T-helper 9 cell (primary cell): ENCODE measurements around the gene TMCO4.

Experiments used
- DNase-seq: peaks from one replicate; pipeline ENCODE4 v3.0.0-alpha.2; 2020

The TMCO4 gene

DNA sequence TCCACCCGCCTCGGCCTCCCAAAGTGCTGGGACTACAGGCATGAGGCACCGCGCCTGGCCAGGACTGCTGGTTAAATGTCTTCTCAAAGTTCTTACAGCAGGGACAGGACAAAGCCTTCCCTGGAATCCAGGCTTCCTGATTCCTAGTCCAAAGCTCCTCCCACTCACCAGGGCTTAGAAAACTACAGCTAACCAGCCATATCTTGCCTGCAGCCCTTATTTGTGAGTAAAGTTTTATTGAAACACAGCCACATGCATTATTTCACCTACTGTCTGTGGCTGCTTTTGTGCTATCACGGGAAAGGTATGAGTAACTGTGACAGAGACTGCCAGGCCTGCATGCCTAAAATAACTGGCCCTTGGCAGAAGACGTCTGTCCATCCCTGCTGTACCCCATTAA, 24.4 kb downstream of the TMCO4 start:
- no peak for DNase-seq

DNA sequence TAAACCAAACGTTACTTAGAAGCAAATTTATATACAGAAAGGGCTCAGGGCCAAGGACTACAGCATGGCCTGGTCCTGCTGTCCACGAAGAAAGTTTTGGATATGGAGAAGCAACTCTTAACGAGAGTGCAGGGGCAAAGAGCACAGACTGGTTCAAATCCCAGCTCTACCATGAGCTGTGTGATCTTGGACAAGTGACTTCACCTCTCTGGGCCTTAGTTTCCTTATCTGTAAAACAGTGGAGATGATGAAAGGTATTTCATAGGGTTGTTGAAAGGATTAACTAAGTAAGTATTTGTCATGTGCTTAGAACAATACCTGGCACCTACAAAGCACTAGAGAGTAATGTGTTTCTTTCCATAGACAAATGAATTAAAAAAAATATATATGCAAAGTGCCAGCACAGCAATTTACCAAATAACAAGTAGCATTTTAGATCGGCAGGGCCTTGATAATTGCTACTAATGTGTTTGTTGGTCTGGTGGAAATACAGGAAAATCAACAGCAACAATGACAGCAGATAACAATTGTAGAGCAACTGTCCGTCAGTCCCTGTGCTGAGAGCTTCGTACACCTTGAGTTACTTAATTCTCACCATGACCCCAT, 25.4 kb downstream of the TMCO4 start:
- DNase-seq, result no peak

DNA sequence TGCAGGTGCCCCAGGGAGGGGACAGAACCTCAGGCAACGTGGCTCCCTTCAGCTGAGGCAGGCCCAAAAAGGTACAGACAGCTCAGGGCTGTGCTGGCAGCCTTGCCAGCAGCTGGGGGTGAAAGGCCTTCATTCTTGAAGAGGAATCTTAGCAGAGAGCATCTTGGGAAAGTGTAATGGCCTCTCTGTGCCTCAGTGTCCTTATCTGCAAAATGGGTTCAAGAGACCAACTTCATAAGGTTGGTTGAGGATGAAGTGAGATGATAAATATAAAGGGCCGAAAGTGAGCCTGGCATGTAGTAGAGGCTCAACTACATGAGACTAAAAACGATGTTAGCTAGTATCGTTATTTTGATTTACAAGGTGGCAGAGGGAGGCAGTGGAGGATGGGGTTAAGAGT, 26.2 kb downstream of the TMCO4 start:
- no peak for DNase-seq

DNA sequence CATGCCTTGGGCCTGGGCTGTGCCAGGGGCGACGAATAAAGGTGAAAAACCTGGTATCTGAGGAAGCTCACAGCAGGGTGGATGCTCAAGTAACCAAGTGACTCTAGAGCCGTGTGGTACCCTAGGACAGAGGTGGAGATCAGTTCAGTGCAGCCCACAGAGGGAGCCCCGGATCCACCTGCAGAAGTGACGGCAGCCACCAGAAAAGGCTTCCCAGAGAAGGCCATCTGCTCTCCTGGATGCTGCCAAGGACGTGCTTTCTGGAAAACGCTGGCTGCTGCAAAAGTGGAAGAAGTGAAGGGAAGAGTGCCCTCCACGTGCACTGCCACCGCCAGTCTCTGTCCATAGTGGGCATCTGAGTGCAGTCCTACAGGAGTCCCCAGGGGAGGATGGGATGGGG, 27.7 kb downstream of the TMCO4 start:
- DNase-seq, result no peak

DNA sequence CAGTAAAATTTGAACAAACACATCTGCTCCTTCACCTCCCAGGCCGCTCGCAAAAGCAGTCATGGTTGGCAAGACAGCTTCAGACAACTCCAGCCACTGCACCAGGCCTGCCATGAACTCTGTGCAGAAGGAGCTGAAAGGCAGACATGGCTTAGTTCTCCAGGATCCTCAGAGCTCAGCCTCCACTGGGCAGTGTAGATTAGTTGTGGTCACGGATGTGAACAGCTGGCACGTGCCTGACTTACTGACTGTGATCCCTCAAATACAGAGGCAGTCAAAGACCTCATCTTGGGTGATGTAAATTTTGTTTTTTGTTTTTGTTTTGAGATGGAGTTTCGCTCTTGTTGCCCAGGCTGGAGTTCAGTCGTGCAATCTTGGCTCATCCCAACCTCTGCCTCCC, 28.4 kb downstream of the TMCO4 start:
- no peak for DNase-seq

GRCh38 chr1:19770436-19771190, 29.1 kb downstream of the TMCO4 start:
- DNase-seq, result no peak

DNA sequence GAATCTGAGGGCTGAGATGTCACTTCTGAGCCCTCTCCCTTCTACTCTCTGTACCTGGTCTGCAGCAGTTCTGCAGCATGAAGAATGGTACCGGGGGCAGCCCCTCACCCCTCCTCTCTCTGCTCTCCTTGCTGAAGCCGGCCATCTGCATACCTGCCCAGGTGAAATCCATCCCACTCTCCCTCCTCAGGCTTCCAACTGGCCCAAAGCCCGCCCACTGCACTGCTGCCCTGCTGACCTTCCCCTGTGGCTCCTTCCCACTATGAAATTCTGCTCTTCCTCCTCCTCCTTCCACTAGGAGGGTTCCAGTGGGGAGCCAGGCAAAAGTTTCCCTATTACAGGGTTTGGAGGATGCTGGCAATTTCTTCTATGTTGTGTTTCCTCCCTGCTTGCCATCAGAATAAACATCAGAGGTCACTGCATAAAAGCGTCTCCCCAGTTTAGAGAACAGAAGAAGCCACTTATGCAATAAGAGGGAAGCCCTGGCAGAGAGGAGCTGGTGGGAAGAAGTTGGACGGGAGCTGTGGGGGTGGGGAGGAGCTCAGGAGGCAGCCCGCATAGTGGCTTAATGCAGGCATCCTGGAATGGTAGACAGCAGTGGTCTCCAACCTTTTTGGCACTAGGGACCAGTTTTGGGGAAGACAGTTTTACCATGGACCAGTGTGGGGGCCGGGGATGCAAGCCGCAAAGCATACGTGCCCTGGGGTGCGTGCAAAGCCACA, 30.3 kb downstream of the TMCO4 start:
- no peak for DNase-seq

DNA sequence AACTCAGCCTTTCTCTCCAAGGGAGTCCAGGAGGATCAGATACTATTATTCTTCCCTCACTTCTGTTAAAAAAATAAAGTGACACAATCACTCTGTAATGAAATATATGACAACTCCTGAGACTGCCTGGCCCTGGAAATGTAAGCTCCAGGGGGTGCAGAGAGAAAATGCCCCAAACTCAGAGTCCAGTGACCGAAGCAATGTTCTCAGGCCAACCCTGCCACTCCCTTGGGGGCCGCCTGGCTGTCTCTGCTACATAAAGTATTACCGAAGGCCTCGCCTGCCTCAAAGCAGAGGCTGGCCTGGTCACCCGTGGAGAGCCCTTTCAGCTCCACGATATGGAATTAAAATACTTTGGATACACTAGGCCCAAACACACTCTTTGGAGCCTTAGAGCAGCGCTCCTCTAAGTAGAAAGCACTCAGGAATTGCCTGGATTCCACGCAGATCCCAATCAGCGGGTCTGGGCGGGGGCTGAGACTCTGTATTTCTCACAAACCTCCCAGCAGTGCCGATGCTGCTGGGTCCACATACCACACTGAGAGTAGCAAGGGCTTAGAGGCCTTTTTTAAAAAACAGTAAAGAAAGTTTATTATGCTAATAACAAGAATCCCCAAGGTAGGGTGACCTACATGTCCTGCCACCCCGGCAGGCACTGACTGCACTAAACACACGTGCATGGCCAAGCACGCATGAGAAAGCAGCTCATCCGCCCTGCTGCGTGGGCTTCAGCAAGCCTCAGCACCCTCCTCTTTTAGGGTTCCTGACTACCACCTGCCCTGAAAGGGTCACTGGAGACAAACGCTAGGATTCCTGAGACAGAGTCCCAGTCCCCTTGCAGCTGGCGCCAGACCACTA, 31.1 kb downstream of the TMCO4 start:
- DNase-seq, result no peak

DNA sequence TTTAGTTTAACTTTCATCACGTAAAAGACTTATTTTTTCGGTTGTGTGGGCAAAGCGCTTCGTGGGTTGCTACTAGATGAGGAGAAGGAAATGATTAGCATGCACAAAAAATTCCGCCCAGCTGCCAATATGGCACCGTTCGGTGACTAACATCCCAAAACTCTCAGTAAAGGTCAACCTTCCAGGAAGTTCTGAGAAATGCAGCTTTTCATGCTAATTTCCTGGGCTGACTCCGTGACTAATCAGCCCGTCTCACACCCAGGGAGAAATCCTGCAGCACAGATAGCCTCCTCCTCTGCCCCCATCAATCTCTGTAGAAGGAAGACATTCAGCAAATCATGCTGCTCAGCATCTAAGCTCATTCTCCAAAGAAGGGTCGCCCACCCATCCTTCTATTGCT, 34.1 kb downstream of the TMCO4 start:
- no peak for DNase-seq

DNA sequence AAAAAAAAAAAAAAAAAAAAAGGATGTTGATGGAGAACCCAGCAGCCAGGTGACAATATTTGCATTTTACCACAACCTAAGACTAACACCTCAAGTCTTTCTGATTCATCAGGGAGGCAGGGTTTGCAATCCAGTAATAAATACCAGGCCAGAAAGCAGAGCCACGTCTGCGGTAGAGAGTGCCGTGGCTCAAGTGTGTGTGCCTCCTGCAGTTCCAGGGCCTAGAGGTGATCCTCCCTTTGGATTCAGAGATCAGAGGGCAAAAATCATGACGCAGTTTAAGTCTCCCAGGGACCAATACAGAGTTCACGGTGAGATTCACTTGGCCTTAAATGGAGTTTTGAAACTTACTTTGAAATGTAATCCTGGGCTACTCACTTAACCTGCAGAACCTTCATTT, 34.9 kb downstream of the TMCO4 start:
- no peak for DNase-seq

GRCh38 chr1:19762175-19762779, 37.4 kb downstream of the TMCO4 start:
- DNase-seq, result peak; percentile 8

DNA sequence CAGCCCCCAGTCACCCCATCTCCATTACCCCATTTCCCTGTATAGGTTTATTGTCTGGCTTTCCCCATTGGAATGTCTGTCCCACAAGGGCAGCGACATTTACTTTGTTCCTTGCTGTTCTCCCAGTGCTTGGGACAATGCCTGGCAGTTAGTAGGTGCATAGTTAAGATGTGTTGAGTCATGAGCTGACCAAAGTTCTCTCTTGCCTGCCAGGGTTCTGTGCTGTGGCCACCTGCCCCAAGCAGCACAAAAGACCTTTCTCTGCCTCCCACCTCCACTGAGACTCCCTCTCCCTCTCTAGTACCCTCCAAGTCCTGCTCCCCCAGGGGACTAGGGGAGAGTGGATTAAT, 40.0 kb downstream of the TMCO4 start:
- no peak for DNase-seq

DNA sequence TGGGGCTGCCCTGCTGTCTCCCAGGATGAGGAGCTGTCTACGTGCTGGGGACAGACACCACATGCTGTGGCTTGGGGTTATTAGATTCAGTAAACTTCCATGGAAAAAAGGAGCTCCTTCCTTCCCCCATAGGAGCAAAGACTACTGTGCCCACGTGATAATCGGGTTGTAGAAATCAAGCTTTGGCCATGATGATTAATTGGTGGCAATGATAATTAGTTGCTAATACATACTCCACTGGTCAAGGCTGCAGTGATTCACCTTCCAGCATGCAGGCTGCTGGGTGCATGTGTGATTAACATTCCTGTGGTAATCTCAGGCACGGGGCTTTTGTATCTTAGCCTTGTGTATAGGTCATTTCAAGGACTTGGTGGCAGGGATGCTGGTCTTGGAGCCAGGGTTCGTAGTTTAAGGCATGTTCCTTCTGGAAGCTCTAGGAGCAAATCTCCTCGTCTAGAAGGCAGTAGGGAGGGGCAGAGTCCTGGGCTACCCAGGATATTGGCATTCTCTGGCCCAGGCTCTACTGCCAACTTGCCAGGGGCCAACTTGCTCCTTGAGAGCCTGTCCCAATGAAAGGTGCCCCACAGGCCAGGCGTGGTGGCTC, 41.4 kb downstream of the TMCO4 start:
- DNase-seq, result no peak

- no peak for DNase-seq
Measured at GRCh38 chr1:19757641-19758040, 42.1 kb downstream of the TMCO4 start.

DNA sequence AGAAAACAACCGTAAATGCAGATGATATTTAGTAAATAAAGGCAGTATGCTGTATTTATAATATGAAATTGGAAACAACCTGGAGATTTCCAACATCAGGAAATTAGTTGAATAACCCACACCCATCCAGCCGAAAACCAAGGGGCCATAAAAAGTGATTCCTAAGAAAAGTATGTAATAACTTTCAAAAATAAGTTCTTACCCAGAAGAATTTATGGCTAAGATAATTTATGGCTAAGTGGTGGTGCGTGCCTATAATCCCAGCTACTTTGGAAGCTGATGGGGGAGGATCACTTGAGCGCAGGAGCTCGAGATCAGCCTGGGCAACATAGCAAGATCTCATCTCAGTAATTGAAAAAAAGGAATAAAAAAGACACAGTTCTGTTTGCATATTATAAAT, 43.2 kb downstream of the TMCO4 start:
- DNase-seq, result no peak

GRCh38 chr1:19754482-19754881, 45.2 kb downstream of the TMCO4 start:
- DNase-seq, result no peak

- DNase-seq, result no peak
Measured at GRCh38 chr1:19752083-19752696, 47.5 kb downstream of the TMCO4 start.

DNA sequence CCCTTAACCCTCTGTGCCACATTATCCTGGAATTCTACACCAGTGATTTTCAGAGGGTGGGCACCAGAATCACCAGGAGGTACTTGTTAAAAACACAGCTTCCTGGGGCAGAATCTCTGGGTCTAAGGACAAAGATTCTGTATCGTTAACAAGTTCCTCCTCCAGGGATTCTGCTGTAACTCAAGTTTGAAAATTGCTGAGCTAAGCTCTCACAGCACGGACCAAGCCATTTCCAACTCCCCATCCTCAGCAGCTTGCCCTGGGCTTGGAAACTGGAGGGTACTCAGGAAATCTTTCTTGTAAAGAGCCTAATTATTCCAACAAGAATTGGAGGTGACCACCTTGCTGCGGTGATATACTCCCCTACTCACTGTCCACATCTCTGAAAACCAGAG, 48.8 kb downstream of the TMCO4 start:
- DNase-seq, result no peak

GRCh38 chr1:19750101-19750881, 49.4 kb downstream of the TMCO4 start:
- DNase-seq, result no peak

GRCh38 chr1:19749685-19750084, 50.0 kb downstream of the TMCO4 start:
- DNase-seq, result no peak

DNA sequence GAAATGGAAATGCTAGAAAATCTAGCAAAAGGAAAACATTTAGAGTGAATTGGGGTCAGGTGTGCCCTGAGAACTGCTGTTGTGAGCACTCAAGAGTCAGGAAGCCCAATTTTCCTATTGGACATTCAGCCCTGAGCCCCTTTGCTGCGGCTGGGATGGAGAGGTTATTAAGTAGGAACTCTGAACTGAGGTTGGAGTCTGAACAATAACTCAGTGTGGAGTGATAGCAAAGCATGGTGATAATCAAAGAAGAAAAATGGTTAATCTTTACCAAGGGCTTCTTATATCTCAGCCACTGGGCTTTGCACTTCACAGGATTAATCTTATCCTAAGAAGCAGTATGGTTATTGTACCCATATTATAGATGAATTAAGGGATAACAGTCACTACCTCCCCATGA, 52.0 kb downstream of the TMCO4 start:
- no peak for DNase-seq
